GM12892 (cell line): ENCODE data around the gene HDAC5.

ENCODE experiments used
- POLR2A ChIP-seq: IDR thresholded peaks from 2 replicates; pipeline ENCODE4 v1.6.1; 2011; ENCODE audit warnings: low read depth, low read length, control low read depth
- POLR2AphosphoS5 ChIP-seq: IDR thresholded peaks from 2 replicates; pipeline ENCODE4 v1.6.1; 2011; ENCODE audit warnings: low read depth, low read length, control low read depth
- TAF1 ChIP-seq: IDR thresholded peaks from 2 replicates; pipeline ENCODE4 v1.6.1; 2011; ENCODE audit warnings: low read depth, mild to moderate bottlenecking, control low read depth, low read length, borderline replicate concordance

DNA sequence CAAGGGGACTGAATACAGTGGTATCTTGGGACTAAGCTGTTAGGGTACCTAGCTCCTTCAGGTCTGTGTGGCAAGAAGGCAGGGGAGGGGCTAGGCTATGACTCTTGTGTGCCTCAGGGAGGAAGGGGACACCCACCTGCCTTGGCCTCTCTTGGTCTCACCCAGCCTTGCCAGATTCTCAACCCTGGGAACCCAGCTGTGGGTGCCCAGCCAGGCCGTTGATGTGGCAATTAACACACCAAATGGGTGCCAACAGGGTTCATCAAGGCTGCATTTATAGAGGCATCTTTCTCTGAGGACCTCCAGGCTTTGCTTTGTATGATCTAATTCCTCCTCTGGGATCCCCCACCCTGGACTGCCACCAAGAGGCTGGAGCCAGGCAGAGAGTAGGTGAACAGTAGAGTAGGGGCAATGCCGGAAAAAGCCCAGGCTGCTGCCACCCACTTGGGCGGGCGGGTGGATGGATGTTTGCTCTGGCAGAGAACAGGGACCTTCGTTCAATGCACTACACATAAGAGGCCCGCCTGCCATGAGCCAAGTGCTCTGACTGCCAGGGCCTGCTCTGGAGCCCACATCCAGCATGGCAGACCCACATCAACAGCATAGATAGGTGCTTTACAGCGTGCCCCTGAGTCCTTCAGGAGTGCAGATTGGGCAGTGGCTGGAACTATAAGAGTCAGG lies 43.9 kb upstream of the HDAC5 start:
- TF ChIP-seq POLR2A: no peak
- TF ChIP-seq POLR2AphosphoS5: no peak
- no peak for TF ChIP-seq TAF1
